ENCODE results near the gene URB1. TPM values are rescaled to one million over a fixed set of nuclear protein-coding genes. Genes with fewer than 3 reads are reported as not detected.

The URB1 gene
- polyA plus RNA-seq, 1 of the 3 experiments (the other 2 are of a cell fraction) = 9.9 TPM

DNA sequence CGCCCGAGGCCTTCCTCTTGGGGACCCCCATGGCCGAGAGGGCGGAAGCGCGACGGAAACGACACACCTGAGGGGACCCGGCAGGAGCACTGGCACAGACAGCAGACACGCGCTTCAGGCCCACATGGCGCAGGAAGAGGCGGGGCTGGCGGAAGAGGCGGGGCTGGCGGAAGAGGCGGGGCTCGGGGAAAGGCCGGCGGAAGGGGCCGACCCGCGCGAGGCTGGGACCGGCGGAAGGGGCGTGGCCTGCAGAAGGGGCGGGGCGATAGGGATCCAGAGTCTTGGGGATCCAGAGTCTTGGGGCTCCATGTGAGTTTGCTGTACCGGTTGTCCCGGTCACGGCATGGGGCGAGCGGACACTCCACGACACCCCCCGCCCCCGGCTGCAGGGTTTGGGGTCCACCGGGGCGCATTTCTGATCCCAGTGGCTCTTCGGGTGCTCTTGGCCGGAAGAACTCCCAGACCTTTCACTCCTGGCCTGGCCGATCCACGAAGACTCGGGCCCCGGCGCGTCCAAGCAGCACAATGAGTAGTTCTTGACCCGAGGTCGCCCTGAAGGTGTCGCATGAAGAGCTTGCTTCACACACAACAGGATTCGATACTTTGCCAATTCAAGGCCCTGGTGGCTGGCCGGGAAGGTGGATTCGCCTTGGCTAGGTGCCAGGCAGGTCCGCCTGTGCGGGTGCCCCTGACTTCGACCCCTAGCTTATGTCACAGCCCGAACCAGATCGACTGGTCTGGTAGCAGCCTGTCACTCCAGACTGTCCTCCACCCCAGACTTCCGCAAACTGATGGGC lies at the start of gene URB1 (continued):
- TF ChIP-seq, protein P1, sequence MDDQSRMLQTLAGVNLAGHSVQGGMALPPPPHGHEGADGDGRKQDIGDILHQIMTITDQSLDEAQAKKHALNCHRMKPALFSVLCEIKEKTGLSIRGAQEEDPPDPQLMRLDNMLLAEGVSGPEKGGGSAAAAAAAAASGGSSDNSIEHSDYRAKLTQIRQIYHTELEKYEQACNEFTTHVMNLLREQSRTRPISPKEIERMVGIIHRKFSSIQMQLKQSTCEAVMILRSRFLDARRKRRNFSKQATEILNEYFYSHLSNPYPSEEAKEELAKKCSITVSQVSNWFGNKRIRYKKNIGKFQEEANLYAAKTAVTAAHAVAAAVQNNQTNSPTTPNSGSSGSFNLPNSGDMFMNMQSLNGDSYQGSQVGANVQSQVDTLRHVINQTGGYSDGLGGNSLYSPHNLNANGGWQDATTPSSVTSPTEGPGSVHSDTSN (IDR thresholded peaks at IDR 0.05) = 0 out of 2 replicates have a peak, but pooled peaks have one; percentile 15
- TF ChIP-seq, protein P2, sequence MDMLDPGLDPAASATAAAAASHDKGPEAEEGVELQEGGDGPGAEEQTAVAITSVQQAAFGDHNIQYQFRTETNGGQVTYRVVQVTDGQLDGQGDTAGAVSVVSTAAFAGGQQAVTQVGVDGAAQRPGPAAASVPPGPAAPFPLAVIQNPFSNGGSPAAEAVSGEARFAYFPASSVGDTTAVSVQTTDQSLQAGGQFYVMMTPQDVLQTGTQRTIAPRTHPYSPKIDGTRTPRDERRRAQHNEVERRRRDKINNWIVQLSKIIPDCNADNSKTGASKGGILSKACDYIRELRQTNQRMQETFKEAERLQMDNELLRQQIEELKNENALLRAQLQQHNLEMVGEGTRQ (IDR thresholded peaks at IDR 0.05; ENCODE audit: borderline replicate concordance, low read depth, low read length) = no peak
- TF ChIP-seq, protein P3, sequence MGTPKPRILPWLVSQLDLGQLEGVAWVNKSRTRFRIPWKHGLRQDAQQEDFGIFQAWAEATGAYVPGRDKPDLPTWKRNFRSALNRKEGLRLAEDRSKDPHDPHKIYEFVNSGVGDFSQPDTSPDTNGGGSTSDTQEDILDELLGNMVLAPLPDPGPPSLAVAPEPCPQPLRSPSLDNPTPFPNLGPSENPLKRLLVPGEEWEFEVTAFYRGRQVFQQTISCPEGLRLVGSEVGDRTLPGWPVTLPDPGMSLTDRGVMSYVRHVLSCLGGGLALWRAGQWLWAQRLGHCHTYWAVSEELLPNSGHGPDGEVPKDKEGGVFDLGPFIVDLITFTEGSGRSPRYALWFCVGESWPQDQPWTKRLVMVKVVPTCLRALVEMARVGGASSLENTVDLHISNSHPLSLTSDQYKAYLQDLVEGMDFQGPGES (IDR thresholded peaks at IDR 0.05; ENCODE audit: low read depth, low read length) = no peak
- TF ChIP-seq SIN3A (IDR thresholded peaks at IDR 0.05; ENCODE audit: borderline replicate concordance, low read depth, low read length) (peak; percentile 93), FOXM1 (IDR thresholded peaks at IDR 0.05; ENCODE audit: low read depth) (no peak), RFX5 (IDR thresholded peaks at IDR 0.05; ENCODE audit: low read length) (no peak), RCOR1 (IDR thresholded peaks at IDR 0.05; ENCODE audit: low read length) (no peak), GATA2 (CRISPR knock-in tag; IDR thresholded peaks at IDR 0.05) (no peak), EP300 (IDR thresholded peaks at IDR 0.05; ENCODE audit: borderline replicate concordance in 1 of 2, low read depth in 1 of 2, low read length in 1 of 2) (no peak), JUND (IDR thresholded peaks at IDR 0.05) (no peak)

DNA sequence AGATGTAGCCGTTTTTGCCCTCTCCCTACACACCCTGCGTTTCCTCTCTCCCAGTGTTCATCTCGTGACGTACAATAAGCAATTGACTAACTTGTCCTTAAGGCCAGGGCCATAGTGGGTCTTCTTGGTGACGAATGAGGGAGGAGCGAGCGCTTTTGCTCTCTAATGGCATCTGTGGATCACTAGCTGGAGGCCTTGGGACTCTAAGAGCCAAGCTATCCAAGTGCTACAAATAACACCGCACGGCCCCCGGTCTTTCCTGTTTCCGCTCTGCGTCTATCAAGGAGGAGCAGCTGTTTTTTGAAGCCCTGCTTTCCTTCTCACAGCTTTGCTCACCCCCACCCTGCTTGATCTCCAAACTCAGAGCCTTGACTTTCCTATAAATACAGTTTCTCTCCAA lies 44.9 kb upstream of the URB1 start:
- WGBS (ENCODE audit: low lambda C conversion rate) = 90% methylated on average over 12 of the region's 12 CpGs
- H3K4me3 ChIP-seq (ENCODE audit: low read depth in 2 of 2, low read length in 1 of 2) = no peak overlapping the region
- H3K9me3 ChIP-seq = no peaks in the 10 kb centered on the region
- H3K27me3 ChIP-seq (ENCODE audit: insufficient read depth) = no peaks in the 10 kb centered on the region
- no peaks in the 10 kb centered on the region; a peak in 1 of 4 replicates for H3K4me1 ChIP-seq (ENCODE audit: control insufficient read depth in 1 of 2, insufficient read depth in 2 of 2, low read depth in 1 of 2, low read length in 1 of 2)
- H3K9me2 ChIP-seq = no peaks in the 10 kb centered on the region
- H3K79me2 ChIP-seq (ENCODE audit: insufficient read depth) = peaks cover 19% of the 10 kb centered on the region
- no peak for DNase-seq
- no peak overlapping the region for H2AFZ ChIP-seq (ENCODE audit: low read depth)
- no peak for TF ChIP-seq TAF1 (IDR thresholded peaks at IDR 0.05; ENCODE audit: borderline replicate concordance, low read depth, low read length)
- TF ChIP-seq, protein P4, sequence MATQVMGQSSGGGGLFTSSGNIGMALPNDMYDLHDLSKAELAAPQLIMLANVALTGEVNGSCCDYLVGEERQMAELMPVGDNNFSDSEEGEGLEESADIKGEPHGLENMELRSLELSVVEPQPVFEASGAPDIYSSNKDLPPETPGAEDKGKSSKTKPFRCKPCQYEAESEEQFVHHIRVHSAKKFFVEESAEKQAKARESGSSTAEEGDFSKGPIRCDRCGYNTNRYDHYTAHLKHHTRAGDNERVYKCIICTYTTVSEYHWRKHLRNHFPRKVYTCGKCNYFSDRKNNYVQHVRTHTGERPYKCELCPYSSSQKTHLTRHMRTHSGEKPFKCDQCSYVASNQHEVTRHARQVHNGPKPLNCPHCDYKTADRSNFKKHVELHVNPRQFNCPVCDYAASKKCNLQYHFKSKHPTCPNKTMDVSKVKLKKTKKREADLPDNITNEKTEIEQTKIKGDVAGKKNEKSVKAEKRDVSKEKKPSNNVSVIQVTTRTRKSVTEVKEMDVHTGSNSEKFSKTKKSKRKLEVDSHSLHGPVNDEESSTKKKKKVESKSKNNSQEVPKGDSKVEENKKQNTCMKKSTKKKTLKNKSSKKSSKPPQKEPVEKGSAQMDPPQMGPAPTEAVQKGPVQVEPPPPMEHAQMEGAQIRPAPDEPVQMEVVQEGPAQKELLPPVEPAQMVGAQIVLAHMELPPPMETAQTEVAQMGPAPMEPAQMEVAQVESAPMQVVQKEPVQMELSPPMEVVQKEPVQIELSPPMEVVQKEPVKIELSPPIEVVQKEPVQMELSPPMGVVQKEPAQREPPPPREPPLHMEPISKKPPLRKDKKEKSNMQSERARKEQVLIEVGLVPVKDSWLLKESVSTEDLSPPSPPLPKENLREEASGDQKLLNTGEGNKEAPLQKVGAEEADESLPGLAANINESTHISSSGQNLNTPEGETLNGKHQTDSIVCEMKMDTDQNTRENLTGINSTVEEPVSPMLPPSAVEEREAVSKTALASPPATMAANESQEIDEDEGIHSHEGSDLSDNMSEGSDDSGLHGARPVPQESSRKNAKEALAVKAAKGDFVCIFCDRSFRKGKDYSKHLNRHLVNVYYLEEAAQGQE (IDR thresholded peaks at IDR 0.05; ENCODE audit: low read depth, low read length) = no peak
- TF ChIP-seq MEF2A (IDR thresholded peaks at IDR 0.05; ENCODE audit: borderline replicate concordance, low read depth) = no peak
- TF ChIP-seq GATA2 (CRISPR knock-in tag; IDR thresholded peaks at IDR 0.05) = no peak
- TF ChIP-seq RFX5 (IDR thresholded peaks at IDR 0.05; ENCODE audit: low read length) = no peak
- TF ChIP-seq NRF1 (IDR thresholded peaks at IDR 0.05; ENCODE audit: low read depth, low read length) = no peak
- no peak for TF ChIP-seq JUND (IDR thresholded peaks at IDR 0.05)
- no peak for TF ChIP-seq EZH2phosphoT487 (IDR thresholded peaks at IDR 0.05; ENCODE audit: borderline replicate concordance, low read depth)
- TF ChIP-seq, protein P2 (IDR thresholded peaks at IDR 0.05; ENCODE audit: borderline replicate concordance, low read depth, low read length) = no peak
- no peak for TF ChIP-seq NFIC (IDR thresholded peaks at IDR 0.05; ENCODE audit: borderline replicate concordance)
- TF ChIP-seq, protein P3 (IDR thresholded peaks at IDR 0.05; ENCODE audit: low read depth, low read length) = no peak
- ChIA-PET POLR2A (no interaction called here), CTCF (no interaction called here)
- no peak overlapping the region for H3K4me2 ChIP-seq
- H3K27ac ChIP-seq (ENCODE audit: low read depth in 2 of 2, low read length in 1 of 2) = no peak overlapping the region
- no peaks in the 10 kb centered on the region for H4K20me1 ChIP-seq (ENCODE audit: insufficient read depth)
- no peak overlapping the region for H3K9ac ChIP-seq
- no peaks in the 10 kb centered on the region for H3K36me3 ChIP-seq (replicated peaks in 1 of 2; ENCODE audit: control insufficient read depth in 1 of 2, insufficient read depth in 2 of 2, low read length in 1 of 2)
- H3F3A ChIP-seq (replicated peaks; ENCODE audit: insufficient read depth) = peaks cover 7% of the 10 kb centered on the region
